ENCODE data around the gene CHD1L. TPM values are rescaled to one million over a fixed set of nuclear protein-coding genes. Genes with fewer than 3 reads are reported as not detected.
"Not testable (repeated sequence)": the region's sequence is repeated elsewhere in the genome, so short reads cannot be mapped to it uniquely, and the experiment has no call there.

The CHD1L gene
- total and polyA plus RNA-seq, 2 donors from 2014 or later, result 15.2 to 27.7 TPM

DNA sequence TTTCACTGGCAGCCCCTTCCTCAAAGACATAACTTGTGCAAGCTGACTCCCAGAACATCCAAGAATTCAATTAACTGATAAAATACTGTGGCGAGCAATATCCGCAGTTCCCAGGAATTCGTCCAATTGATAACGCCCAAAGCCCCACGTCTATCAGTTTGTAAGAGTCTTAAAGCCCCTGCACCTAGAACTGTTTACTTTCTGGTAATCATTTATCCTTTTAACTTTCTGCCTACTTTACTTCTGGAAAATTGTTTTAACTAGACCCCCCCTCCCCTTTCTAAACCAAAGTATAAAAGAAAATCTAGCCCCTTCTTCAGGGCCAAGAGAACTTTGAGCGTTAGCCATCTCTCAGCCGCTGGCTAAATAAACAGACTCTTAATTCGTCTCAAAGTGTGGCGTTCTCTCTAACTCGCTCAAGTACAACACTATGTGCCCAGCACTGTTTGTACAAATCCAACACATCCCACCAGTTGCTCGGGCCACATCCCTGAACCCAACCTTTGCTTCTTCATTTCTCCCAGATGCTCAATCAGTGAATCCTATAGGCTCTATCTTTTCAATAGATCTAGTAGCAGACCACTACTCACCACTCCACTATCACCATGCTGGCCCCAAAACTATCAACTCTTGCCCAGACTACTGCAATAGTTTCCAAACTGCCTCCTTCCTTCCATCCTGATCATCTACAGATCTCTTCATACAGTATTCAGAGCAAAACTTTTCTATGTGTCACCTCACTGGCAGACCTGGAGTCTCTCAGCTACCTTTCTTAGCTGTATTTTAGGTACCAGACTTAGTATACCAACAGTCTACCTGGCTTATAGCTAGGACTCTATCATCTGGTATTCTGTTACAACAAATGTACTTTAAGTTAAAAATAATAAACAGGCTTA, 3.3 kb upstream of the CHD1L start:
- no peak for TF ChIP-seq CTCF (IDR thresholded peaks at IDR 0.05; ENCODE audit: borderline replicate concordance, extremely low read depth, insufficient read depth)
- no peak for DNase-seq
- Histone ChIP-seq H3K9ac (ENCODE audit: low read length in 3 of 3) (no peak overlapping the region), H3K9me3 (ENCODE audit: control insufficient read depth in 2 of 3, insufficient read depth in 1 of 3, low read length in 3 of 3) (no peaks in the 10 kb centered on the region), H3K36me3 (ENCODE audit: control insufficient read depth in 2 of 3, insufficient read depth in 3 of 3, low read length in 3 of 3) (no peaks in the 10 kb centered on the region), H3K27me3 (ENCODE audit: control insufficient read depth, insufficient read depth, low read length) (no peaks in the 10 kb centered on the region), H3K4me1 (ENCODE audit: control insufficient read depth in 2 of 3, insufficient read depth in 2 of 3, low read depth in 1 of 3, low read length in 3 of 3) (peaks cover 3 to 12% (median 5%) of the 10 kb centered on the region in 3 donors), H3K27ac (ENCODE audit: low read depth in 2 of 2, low read length in 2 of 2) (peak overlapping the region in 1 of 2 donors; percentile 75), H3K4me3 (ENCODE audit: low read length in 3 of 3) (peak overlapping the region in 1 of 3 donors; percentile 38)
- intact Hi-C loops (cut with DNase I), result loop anchor here (5.0 kb wide), 1 partner anchor 62 kb away; no protein-coding TSS in a partner anchor
- FAIRE-seq, result no peak

DNA sequence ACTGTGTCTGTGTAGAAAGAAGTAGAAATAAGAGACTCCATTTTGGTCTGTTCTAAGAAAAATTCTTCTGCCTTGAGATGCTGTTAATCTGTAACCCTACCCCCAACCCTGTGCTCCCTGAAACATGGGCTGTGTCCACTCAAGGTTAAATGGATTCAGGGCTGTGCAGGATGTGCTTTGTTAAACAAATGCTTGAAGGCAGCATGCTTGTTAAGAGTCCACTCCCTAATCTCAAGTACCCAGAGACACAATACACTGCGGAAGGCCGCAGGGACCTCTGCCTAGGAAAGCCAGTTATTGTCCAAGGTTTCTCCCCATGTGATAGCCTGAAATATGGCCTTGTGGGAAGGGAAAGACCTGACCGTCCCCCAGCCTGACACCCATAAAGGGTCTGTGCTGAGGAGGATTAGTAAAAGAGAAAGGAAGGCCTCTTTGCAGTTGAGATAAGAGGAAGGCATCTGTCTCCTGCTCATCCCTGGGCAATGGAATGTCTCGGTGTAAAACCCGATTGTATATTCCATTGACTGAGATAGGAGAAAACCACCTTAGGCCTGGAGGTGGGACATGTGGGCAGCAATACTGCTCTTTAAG, 2.3 kb upstream of the CHD1L start:
- FAIRE-seq; H3K27me3 ChIP-seq (ENCODE audit: control insufficient read depth, insufficient read depth, low read length); H3K36me3 ChIP-seq (ENCODE audit: control insufficient read depth in 2 of 3, insufficient read depth in 3 of 3, low read length in 3 of 3); H3K4me3 ChIP-seq (ENCODE audit: low read length in 3 of 3); intact Hi-C loops (cut with DNase I); H3K9me3 ChIP-seq (ENCODE audit: control insufficient read depth in 2 of 3, insufficient read depth in 1 of 3, low read length in 3 of 3); H3K9ac ChIP-seq (ENCODE audit: low read length in 3 of 3): not testable (repeated sequence)
- peak in 2 of 5 donors; percentile 20 to 36 for DNase-seq
- peak overlapping the region in 1 of 2 donors; percentile 75 for H3K27ac ChIP-seq (ENCODE audit: low read depth in 2 of 2, low read length in 2 of 2)
- peaks cover 4 to 12% (median 5%) of the 10 kb centered on the region in 3 donors for H3K4me1 ChIP-seq (ENCODE audit: control insufficient read depth in 2 of 3, insufficient read depth in 2 of 3, low read depth in 1 of 3, low read length in 3 of 3)

GRCh38 chr1:147241934-147242448, 493 bp upstream of the CHD1L start:
- peak overlapping the region in 2 of 3 donors; percentile 6 to 85 for H3K9ac ChIP-seq (ENCODE audit: low read length in 3 of 3)
- no peaks in the 10 kb centered on the region for H3K36me3 ChIP-seq (ENCODE audit: control insufficient read depth in 2 of 3, insufficient read depth in 3 of 3, low read length in 3 of 3)
- H3K27ac ChIP-seq (ENCODE audit: low read depth in 2 of 2, low read length in 2 of 2), result peak overlapping the region; percentile 51 to 75
- FAIRE-seq, result no peak
- no peak for DNase-seq
- H3K27me3 ChIP-seq (ENCODE audit: control insufficient read depth, insufficient read depth, low read length), result no peaks in the 10 kb centered on the region
- no peak for TF ChIP-seq CTCF (IDR thresholded peaks at IDR 0.05; ENCODE audit: borderline replicate concordance, extremely low read depth, insufficient read depth)
- no peaks in the 10 kb centered on the region for H3K9me3 ChIP-seq (ENCODE audit: control insufficient read depth in 2 of 3, insufficient read depth in 1 of 3, low read length in 3 of 3)
- H3K4me3 ChIP-seq (ENCODE audit: low read length in 3 of 3), result peak overlapping the region; percentile 40 to 95 (median 62)
- peaks cover 4 to 12% (median 5%) of the 10 kb centered on the region in 3 donors for H3K4me1 ChIP-seq (ENCODE audit: control insufficient read depth in 2 of 3, insufficient read depth in 2 of 3, low read depth in 1 of 3, low read length in 3 of 3)
- intact Hi-C loops (cut with DNase I), result no loop called here

- intact Hi-C loops (cut with DNase I), result no loop called here
- H3K27me3 ChIP-seq (ENCODE audit: control insufficient read depth, insufficient read depth, low read length), result no peaks in the 10 kb centered on the region
- no peaks in the 10 kb centered on the region for H3K9me3 ChIP-seq (ENCODE audit: control insufficient read depth in 2 of 3, insufficient read depth in 1 of 3, low read length in 3 of 3)
- no peak for TF ChIP-seq CTCF (IDR thresholded peaks at IDR 0.05; ENCODE audit: borderline replicate concordance, extremely low read depth, insufficient read depth)
- H3K4me1 ChIP-seq (ENCODE audit: control insufficient read depth in 2 of 3, insufficient read depth in 2 of 3, low read depth in 1 of 3, low read length in 3 of 3), result peaks cover 0 to 12% (median 4%) of the 10 kb centered on the region in 3 donors
- FAIRE-seq (no peak), DNase-seq (peak in 4 of 5 donors; percentile 56 to 71 (median 68))
- peak overlapping the region; percentile 91 to 95 (median 92) for H3K4me3 ChIP-seq (ENCODE audit: low read length in 3 of 3)
- no peaks in the 10 kb centered on the region for H3K36me3 ChIP-seq (ENCODE audit: control insufficient read depth in 2 of 3, insufficient read depth in 3 of 3, low read length in 3 of 3)
- H3K27ac ChIP-seq (ENCODE audit: low read depth in 2 of 2, low read length in 2 of 2), result peak overlapping the region; percentile 75 to 89
- H3K9ac ChIP-seq (ENCODE audit: low read length in 3 of 3), result peak overlapping the region; percentile 72 to 90 (median 85)
These were observed 773 bp downstream of the CHD1L start for GRCh38 chr1:147243228-147243685.
